Fibroblast of pulmonary artery (primary cell): ENCODE data around the gene FOXD4L3.
"Not testable (repeated sequence)": the region's sequence is repeated elsewhere in the genome, so short reads cannot be mapped to it uniquely, and the experiment has no call there.

Source experiments
- DNase-seq: peaks from one replicate; pipeline ENCODE4 v3.0.0-alpha.2; 2010; ENCODE audit warnings: low read depth
- H3K4me3 ChIP-seq: replicated peaks from 2 replicates; pipeline ENCODE4 v1.5.1; 2011; ENCODE audit warnings: low read depth, mild to moderate bottlenecking, control low read depth, low read length, moderate library complexity

The FOXD4L3 gene

DNA sequence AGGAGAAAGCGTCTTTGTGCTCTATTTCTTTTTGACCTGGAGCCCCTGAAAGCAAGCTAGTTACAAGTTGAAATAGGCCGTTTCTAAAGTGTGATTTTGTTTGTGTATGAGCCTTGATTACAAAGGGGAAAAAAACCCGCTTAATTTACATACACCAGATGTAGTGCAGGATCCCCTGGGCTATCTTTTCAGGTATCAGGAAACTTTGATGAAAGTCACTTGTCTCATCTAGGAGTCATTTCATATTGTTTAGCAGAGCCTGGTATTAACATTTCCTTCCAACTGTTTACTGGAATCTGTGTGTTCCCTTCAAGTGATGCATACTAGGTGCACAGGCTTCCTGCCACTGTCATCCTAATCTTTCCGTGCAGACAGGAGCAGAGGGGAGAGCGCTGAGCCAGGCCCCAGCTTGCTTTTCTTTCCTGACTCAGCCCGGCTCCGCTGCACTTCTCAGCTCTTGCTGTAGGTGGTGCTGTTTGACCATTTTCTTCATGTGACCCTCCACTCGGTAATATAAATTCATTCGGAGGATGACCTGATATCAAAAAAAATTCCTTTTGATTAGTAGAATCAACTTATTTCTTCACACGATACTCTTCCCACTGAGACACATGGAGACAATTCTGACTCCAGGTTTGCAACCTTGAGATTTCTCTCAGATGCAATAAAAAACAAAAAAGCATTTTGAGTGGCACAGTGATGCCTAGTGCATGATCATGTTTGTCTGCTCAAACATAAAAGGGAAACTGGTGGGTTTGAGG lies 39.8 kb downstream of the FOXD4L3 start:
- H3K4me3 ChIP-seq, DNase-seq: not testable (repeated sequence)

DNA sequence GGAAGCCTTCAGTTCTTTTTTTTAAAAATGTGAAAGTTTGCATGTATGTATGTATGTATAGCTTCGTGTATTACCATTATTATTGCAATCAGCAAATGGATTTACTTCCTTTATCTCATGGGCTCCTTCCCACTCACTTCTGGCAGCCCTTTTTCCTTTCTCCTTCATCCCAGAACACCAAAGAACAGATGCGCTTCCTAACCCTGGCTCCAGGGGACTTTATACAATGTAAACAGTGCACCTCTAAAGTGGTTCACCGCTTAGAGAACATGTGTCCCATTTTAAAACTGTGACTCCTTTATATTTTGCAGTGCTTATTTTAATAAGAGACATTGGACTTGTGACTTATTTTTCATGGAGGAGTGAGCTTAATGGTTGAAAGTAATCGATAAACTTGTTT lies 40.6 kb downstream of the FOXD4L3 start:
- not testable (repeated sequence) for DNase-seq, H3K4me3 ChIP-seq

DNA sequence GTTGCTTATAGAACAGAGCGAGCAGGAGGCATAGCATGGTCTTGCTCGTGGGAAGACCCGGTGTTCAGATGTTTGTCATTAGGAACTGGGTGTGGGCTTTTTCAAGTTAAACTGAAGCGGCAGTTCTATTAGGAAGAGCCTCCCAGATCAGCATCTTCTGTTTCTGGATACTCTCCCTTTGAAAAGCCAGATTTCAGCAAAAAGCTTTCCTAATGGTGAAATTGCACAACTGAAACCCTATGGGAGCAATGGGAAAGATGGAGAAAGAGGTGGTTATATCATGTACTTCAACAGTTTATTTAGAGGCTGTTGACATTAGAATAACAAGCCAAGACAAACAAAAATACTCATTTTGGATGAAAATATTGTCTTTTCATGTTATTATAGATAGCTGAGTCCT lies 41.3 kb downstream of the FOXD4L3 start:
- not testable (repeated sequence) for DNase-seq

DNA sequence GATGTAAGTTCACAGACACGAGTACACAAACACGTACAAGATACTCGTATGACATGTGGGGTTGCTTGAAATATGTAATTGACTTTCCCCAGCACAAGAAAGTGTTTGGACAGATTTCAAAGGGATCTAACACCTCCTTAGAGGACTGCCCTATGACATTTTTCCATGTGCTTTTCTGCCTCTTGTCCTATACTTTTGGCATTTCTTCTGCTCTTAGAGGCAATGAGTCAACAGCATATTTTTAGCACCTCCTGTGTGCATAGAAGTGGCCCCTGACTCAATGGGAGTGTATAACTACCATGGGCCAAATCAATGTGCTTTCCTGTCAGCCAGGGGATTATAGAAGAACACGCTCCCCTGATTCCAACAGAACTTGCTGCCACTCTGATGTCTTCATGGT lies 49.0 kb downstream of the FOXD4L3 start:
- not testable (repeated sequence) for H3K4me3 ChIP-seq, DNase-seq

More for the DNA sequence above, 41.3 kb downstream of the FOXD4L3 start:
- H3K4me3 ChIP-seq = not testable (repeated sequence)
